DND-41 (cell line): ENCODE data around the gene CCR9.

ENCODE experiments used
- ATAC-seq: fragments of 200-7000 bp; cut with Tn5 transposase; 3 replicates; pipeline ENCODE4 v1.9.1; 2021; ENCODE audit warnings: low read depth; ENCODE audit not compliant: insufficient read depth
- DNase-seq: peaks from one replicate; pipeline ENCODE4 v3.0.0-alpha.2; 2020
- H2AFZ ChIP-seq: 2 replicates; pipeline ENCODE4 v1.6.0; 2012; ENCODE audit warnings: low read depth, low read length
- H3K27ac ChIP-seq: 2 replicates; pipeline ENCODE4 v1.5.1; 2012; ENCODE audit warnings: low read length, inconsistent platforms
- H3K27me3 ChIP-seq: fragments of 200-600 bp; sonication (generic); 2 replicates; pipeline ENCODE4 v1.6.0; 2012; ENCODE audit warnings: low read length, mild to moderate bottlenecking, inconsistent platforms; ENCODE audit not compliant: insufficient read depth, poor library complexity
- H3K36me3 ChIP-seq: 2 replicates; pipeline ENCODE4 v1.5.1; 2012; ENCODE audit warnings: low read length, inconsistent platforms; ENCODE audit not compliant: insufficient read depth
- H3K4me1 ChIP-seq: 2 replicates; pipeline ENCODE4 v1.5.1; 2012; ENCODE audit warnings: mild to moderate bottlenecking, low read length; ENCODE audit not compliant: insufficient read depth
- H3K4me2 ChIP-seq: 2 replicates; pipeline ENCODE4 v1.6.0; 2012; ENCODE audit warnings: mild to moderate bottlenecking, moderate library complexity, low read length, inconsistent platforms; ENCODE audit not compliant: insufficient read depth
- H3K4me3 ChIP-seq, 2 experiments: fragments of 200-600 bp in 1 of 2; shearing (Covaris generic) in 1 of 2; 2 replicates each; pipeline ENCODE4 v1.5.1; 2012 to 2016; ENCODE audit warnings: inconsistent platforms in 2 of 2, low read length in 2 of 2, mild to moderate bottlenecking in 2 of 2, low read depth in 1 of 2, moderate library complexity in 1 of 2
- H3K79me2 ChIP-seq: 2 replicates; pipeline ENCODE4 v1.6.0; 2012; ENCODE audit warnings: low read length, inconsistent platforms; ENCODE audit not compliant: insufficient read depth
- H3K9ac ChIP-seq: 2 replicates; pipeline ENCODE4 v1.6.0; 2012; ENCODE audit warnings: low read depth, mild to moderate bottlenecking, inconsistent platforms, low read length, moderate library complexity
- H3K9me3 ChIP-seq: 2 replicates; pipeline ENCODE4 v1.5.1; 2012; ENCODE audit warnings: low read length, moderate library complexity, mild to moderate bottlenecking, inconsistent platforms; ENCODE audit not compliant: insufficient read depth, severe bottlenecking
- H4K20me1 ChIP-seq: 2 replicates; pipeline ENCODE4 v1.6.0; 2012; ENCODE audit warnings: low read length; ENCODE audit not compliant: insufficient read depth
- CTCF ChIP-seq: IDR thresholded peaks from 2 replicates; pipeline ENCODE4 v1.5.1; 2012; ENCODE audit warnings: borderline replicate concordance, low read length, moderate library complexity, mild to moderate bottlenecking; ENCODE audit not compliant: poor library complexity, severe bottlenecking; ENCODE audit errors: extremely low read depth
- EZH2 ChIP-seq: IDR thresholded peaks from 3 replicates; pipeline ENCODE4 v1.6.1; 2012; ENCODE audit warnings: borderline replicate concordance, low read depth, mild to moderate bottlenecking, moderate library complexity, low read length, inconsistent platforms; ENCODE audit not compliant: severe bottlenecking

The CCR9 gene

GRCh38 chr3:45929042-45929679, 42.8 kb downstream of the CCR9 start:
- Histone ChIP-seq H3K79me2 (peaks cover 52% of the 10 kb centered on the region), H4K20me1 (no peaks in the 10 kb centered on the region), H3K4me1 (peaks cover 29% of the 10 kb centered on the region), H3K9ac (peak overlapping the region; percentile 21; the same call in 1 of the 2 replicates), H3K9me3 (no peaks in the 10 kb centered on the region), H3K27ac (peak overlapping the region; percentile 74), H3K27me3 (no peaks in the 10 kb centered on the region), H3K36me3 (peaks cover 92% of the 10 kb centered on the region), H2AFZ (no peak overlapping the region), H3K4me2 (no peak overlapping the region), H3K4me3 (no peak overlapping the region)
- peak; percentile 81 for DNase-seq
- ATAC-seq: peak; percentile 95
- no peak for TF ChIP-seq EZH2
- peak; percentile 98 for TF ChIP-seq CTCF

- no peak overlapping the region for H3K4me2 ChIP-seq
Observed at GRCh38 chr3:45931496-45931895, 45.2 kb downstream of the CCR9 start.

GRCh38 chr3:45932112-45932511, 45.8 kb downstream of the CCR9 start:
- H3K4me1 ChIP-seq: peaks cover 16% of the 10 kb centered on the region
- H2AFZ ChIP-seq: no peak overlapping the region
- H3K9ac ChIP-seq: no peak overlapping the region
- peaks cover 100% of the 10 kb centered on the region for H3K36me3 ChIP-seq
- H3K4me3 ChIP-seq: no peak overlapping the region
- H3K4me2 ChIP-seq: no peak overlapping the region
- no peak for DNase-seq
- H3K79me2 ChIP-seq: peaks cover 36% of the 10 kb centered on the region
- TF ChIP-seq EZH2 (no peak), CTCF (no peak)
- 0 out of 2 replicates have a peak, but pooled peaks cover 3% of the 10 kb centered on the region for H4K20me1 ChIP-seq
- H3K27ac ChIP-seq: no peak overlapping the region; the same call in 1 of the 2 replicates
- ATAC-seq: no peak
- H3K27me3 ChIP-seq: no peaks in the 10 kb centered on the region
- no peaks in the 10 kb centered on the region for H3K9me3 ChIP-seq

More at GRCh38 chr3:45931496-45931895, 45.2 kb downstream of the CCR9 start:
- Histone ChIP-seq H2AFZ (no peak overlapping the region), H3K36me3 (peaks cover 100% of the 10 kb centered on the region), H3K27me3 (no peaks in the 10 kb centered on the region), H3K79me2 (peaks cover 34% of the 10 kb centered on the region), H3K9ac (no peak overlapping the region), H3K4me1 (peaks cover 16% of the 10 kb centered on the region), H3K4me3 (no peak overlapping the region), H4K20me1 (0 out of 2 replicates have a peak, but pooled peaks cover under 1% of the 10 kb centered on the region), H3K27ac (peak overlapping the region; percentile 8; the same call in 1 of the 2 replicates), H3K9me3 (no peaks in the 10 kb centered on the region)
- DNase-seq: no peak
- TF ChIP-seq EZH2 (no peak), CTCF (no peak)
- no peak for ATAC-seq
